AG04450 (cell line): Measurements from ENCODE around the gene CNTNAP4. TPM values are rescaled to one million over a fixed set of nuclear protein-coding genes. Genes with fewer than 3 reads are reported as not detected.

ENCODE experiments used
- CTCF ChIA-PET: fragments of 300-600, 350-600 bp; formaldehyde crosslinking; extraction: SDS; loops from one replicate; lab custom pipeline; 2022; ENCODE audit warnings: antibody characterized with exemption, inconsistent platforms; lab: Charles Lee
- POLR2A ChIA-PET: fragments of 350-600 bp; formaldehyde crosslinking; extraction: SDS; loops from one replicate; lab custom pipeline; 2021; ENCODE audit warnings: antibody characterized with exemption, inconsistent platforms; lab: Yijun Ruan, JAX
- DNase-seq: peaks from one replicate; pipeline ENCODE4 v3.0.0-alpha.2; 2011; ENCODE audit warnings: low read depth, low spot score
- H3K27ac ChIP-seq: one replicate; pipeline ENCODE4 v1.5.1; 2012; ENCODE audit warnings: low read depth, low read length, control low read depth
- H3K27me3 ChIP-seq: one replicate; pipeline ENCODE4 v1.6.0; 2012; ENCODE audit warnings: low read length; ENCODE audit not compliant: control insufficient read depth, insufficient read depth
- H3K4me3 ChIP-seq: 2 replicates; pipeline ENCODE4 v1.5.1; 2011; ENCODE audit warnings: mild to moderate bottlenecking, low read depth, low read length, control low read depth
- H3K9me3 ChIP-seq: 2 replicates; pipeline ENCODE4 v1.5.1; 2012; ENCODE audit warnings: low read length; ENCODE audit not compliant: control insufficient read depth, insufficient read depth
- CTCF ChIP-seq: IDR thresholded peaks from 2 replicates; pipeline ENCODE4 v1.5.1; 2011; ENCODE audit warnings: low read depth, low read length, control low read depth, inconsistent platforms
- polyA plus RNA-seq: library from polyadenylated mRNA; depleted of rRNA; stranded (reverse); fragments of >200 nt; gene quantifications from 2 replicates; pipeline ENCODE4 v1.2.3, GENCODE V29; 2011

The CNTNAP4 gene
- polyA plus RNA-seq, 1 experiment, result not detected

- Histone ChIP-seq H3K27ac (no peak overlapping the region), H3K4me3 (no peak overlapping the region), H3K27me3 (no peaks in the 10 kb centered on the region), H3K9me3 (no peaks in the 10 kb centered on the region; the same call in 1 of the 2 replicates)
- ChIA-PET POLR2A (no interaction called here), CTCF (no interaction called here)
- TF ChIP-seq CTCF, result no peak
- no peak for DNase-seq
These were observed 296.1 kb downstream of the CNTNAP4 start for GRCh38 chr16:76573281-76573680.

GRCh38 chr16:76574651-76575050 is 297.4 kb downstream of the CNTNAP4 start:
- ChIA-PET CTCF (no interaction called here), POLR2A (no interaction called here)
- no peak for TF ChIP-seq CTCF

GRCh38 chr16:76576526-76576925 is 299.3 kb downstream of the CNTNAP4 start:
- Histone ChIP-seq H3K27me3 (no peaks in the 10 kb centered on the region), H3K4me3 (no peak overlapping the region), H3K9me3 (no peaks in the 10 kb centered on the region; the same call in 1 of the 2 replicates), H3K27ac (no peak overlapping the region)
- no peak for DNase-seq
- TF ChIP-seq CTCF, result no peak
- POLR2A ChIA-PET, result no interaction called here
- CTCF ChIA-PET, result no interaction called here

More at GRCh38 chr16:76574651-76575050, 297.4 kb downstream of the CNTNAP4 start:
- Histone ChIP-seq H3K27ac (no peak overlapping the region), H3K9me3 (no peaks in the 10 kb centered on the region; the same call in 1 of the 2 replicates), H3K4me3 (no peak overlapping the region), H3K27me3 (no peaks in the 10 kb centered on the region)
- DNase-seq, result no peak

- DNase-seq, result no peak
- TF ChIP-seq CTCF, result no peak
- Histone ChIP-seq H3K27ac (no peak overlapping the region), H3K9me3 (no peaks in the 10 kb centered on the region; the same call in 1 of the 2 replicates), H3K4me3 (no peak overlapping the region), H3K27me3 (no peaks in the 10 kb centered on the region)
- POLR2A ChIA-PET, result no interaction called here
- CTCF ChIA-PET, result no interaction called here
These were observed 299.8 kb downstream of the CNTNAP4 start for GRCh38 chr16:76577003-76577402.

GRCh38 chr16:76579277-76579922 is 302.2 kb downstream of the CNTNAP4 start:
- ChIA-PET POLR2A (no interaction called here), CTCF (no interaction called here)
- no peak for TF ChIP-seq CTCF
- Histone ChIP-seq H3K27me3 (no peaks in the 10 kb centered on the region), H3K4me3 (no peak overlapping the region), H3K27ac (no peak overlapping the region), H3K9me3 (no peaks in the 10 kb centered on the region)
- no peak for DNase-seq
